ENCODE data around the gene CHRNA4. TPM values are rescaled to one million over a fixed set of nuclear protein-coding genes. Genes with fewer than 3 reads are reported as not detected.
A peak's percentile ranks its signal among the peaks of the same experiment; 100 is the strongest.

Gene CHRNA4
- total RNA-seq, 1 donor from 2014 or later, result 1.8 TPM

DNA sequence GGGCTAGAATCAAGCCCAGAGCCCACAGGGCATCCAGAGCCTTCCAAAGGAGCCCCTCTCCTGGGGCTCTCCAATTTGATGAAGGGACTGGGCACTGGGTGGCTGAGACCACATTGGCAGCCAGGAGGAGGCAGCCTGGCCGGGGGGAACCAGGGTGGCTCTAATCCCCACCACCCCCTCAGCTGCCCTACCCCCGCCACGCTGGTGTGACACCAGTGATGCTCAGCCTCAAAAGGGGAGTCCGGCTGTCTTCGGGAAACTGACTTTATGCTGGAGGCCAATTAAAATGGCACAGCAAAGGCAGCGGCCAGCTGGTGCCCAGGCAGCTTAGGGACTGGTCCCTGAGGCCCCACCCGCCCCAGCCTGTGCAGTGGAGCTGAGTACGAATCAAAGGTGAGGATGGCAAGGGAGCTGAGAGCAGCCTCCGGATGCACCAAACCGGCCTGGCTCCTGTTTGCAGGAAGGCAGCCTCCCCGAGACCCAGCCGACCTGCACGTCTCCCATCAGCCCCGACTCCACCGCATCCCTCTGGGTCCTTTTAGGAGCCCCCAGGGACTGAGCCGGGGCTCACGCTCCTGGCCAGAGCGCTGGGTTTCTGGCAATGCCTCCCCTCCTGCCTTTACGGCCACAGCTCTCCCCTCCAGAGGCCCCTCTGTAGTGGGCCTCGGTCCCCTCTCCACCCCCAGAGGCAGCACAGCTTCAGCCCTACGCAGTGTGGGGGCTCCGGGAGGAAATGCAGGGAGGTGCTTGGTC lies 28.5 kb downstream of the CHRNA4 start:
- DNase-seq (ENCODE audit: extremely low spot score, unreplicated experiment), result no peak

GRCh38 chr20:63331741-63332400 lies 29.3 kb downstream of the CHRNA4 start:
- no peak overlapping the region for H3K4me3 Mint-ChIP-seq
- no peak overlapping the region for H3K27ac Mint-ChIP-seq
- peaks cover 4% of the 10 kb centered on the region for H3K36me3 Mint-ChIP-seq

More for the DNA sequence above, 28.5 kb downstream of the CHRNA4 start:
- H3K27ac Mint-ChIP-seq, result no peak overlapping the region
- no peak for TF ChIP-seq CTCF (conservative IDR thresholded peaks at IDR 0.05)
- H3K4me3 Mint-ChIP-seq, result no peak overlapping the region
- H3K4me1 Mint-ChIP-seq (ENCODE audit: unreplicated experiment), result peaks cover 21% of the 10 kb centered on the region
- H3K36me3 Mint-ChIP-seq, result peaks cover 4% of the 10 kb centered on the region
- H3K9me3 Mint-ChIP-seq, result peaks cover 11% of the 10 kb centered on the region
- H3K27me3 Mint-ChIP-seq, result peaks cover 3% of the 10 kb centered on the region

GRCh38 chr20:63330940-63331339 lies 30.2 kb downstream of the CHRNA4 start:
- DNase-seq (ENCODE audit: extremely low spot score, unreplicated experiment), result no peak
- Mint-ChIP-seq H3K36me3 (peaks cover 4% of the 10 kb centered on the region), H3K4me1 (ENCODE audit: unreplicated experiment) (peaks cover 10% of the 10 kb centered on the region), H3K9me3 (peaks cover 11% of the 10 kb centered on the region), H3K27me3 (no peaks in the 10 kb centered on the region), H3K27ac (peak overlapping the region; percentile 64), H3K4me3 (peak overlapping the region; percentile 34)
- TF ChIP-seq CTCF (conservative IDR thresholded peaks at IDR 0.05), result no peak

More at GRCh38 chr20:63331741-63332400, 29.3 kb downstream of the CHRNA4 start:
- no peak for DNase-seq (ENCODE audit: extremely low spot score, unreplicated experiment)
- peaks cover under 1% of the 10 kb centered on the region for H3K27me3 Mint-ChIP-seq
- H3K4me1 Mint-ChIP-seq (ENCODE audit: unreplicated experiment), result peaks cover 14% of the 10 kb centered on the region
- H3K9me3 Mint-ChIP-seq, result peaks cover 11% of the 10 kb centered on the region
- TF ChIP-seq CTCF (conservative IDR thresholded peaks at IDR 0.05), result no peak

- peaks cover 4% of the 10 kb centered on the region for H3K4me1 Mint-ChIP-seq (ENCODE audit: unreplicated experiment)
- peak overlapping the region; percentile 64 for H3K27ac Mint-ChIP-seq
- H3K9me3 Mint-ChIP-seq, result peaks cover 11% of the 10 kb centered on the region
- no peak for DNase-seq (ENCODE audit: extremely low spot score, unreplicated experiment)
- peak overlapping the region; percentile 34 for H3K4me3 Mint-ChIP-seq
- no peak for TF ChIP-seq CTCF (conservative IDR thresholded peaks at IDR 0.05)
- H3K27me3 Mint-ChIP-seq, result no peaks in the 10 kb centered on the region
- H3K36me3 Mint-ChIP-seq, result peaks cover 4% of the 10 kb centered on the region
Observed at GRCh38 chr20:63330084-63330760, 30.9 kb downstream of the CHRNA4 start.

GRCh38 chr20:63329331-63330083 lies 31.6 kb downstream of the CHRNA4 start:
- no peak for DNase-seq (ENCODE audit: extremely low spot score, unreplicated experiment)
- Mint-ChIP-seq H3K4me3 (no peak overlapping the region), H3K4me1 (ENCODE audit: unreplicated experiment) (peaks cover 4% of the 10 kb centered on the region), H3K9me3 (peaks cover 11% of the 10 kb centered on the region), H3K27ac (no peak overlapping the region), H3K27me3 (no peaks in the 10 kb centered on the region), H3K36me3 (peaks cover 4% of the 10 kb centered on the region)
- TF ChIP-seq CTCF (conservative IDR thresholded peaks at IDR 0.05), result no peak

All from type B pancreatic cell (in vitro differentiated cells).